ENCODE data around the gene CDKN2AIP.
A peak's percentile ranks its signal among the peaks of the same experiment; 100 is the strongest.

Gene CDKN2AIP

DNA sequence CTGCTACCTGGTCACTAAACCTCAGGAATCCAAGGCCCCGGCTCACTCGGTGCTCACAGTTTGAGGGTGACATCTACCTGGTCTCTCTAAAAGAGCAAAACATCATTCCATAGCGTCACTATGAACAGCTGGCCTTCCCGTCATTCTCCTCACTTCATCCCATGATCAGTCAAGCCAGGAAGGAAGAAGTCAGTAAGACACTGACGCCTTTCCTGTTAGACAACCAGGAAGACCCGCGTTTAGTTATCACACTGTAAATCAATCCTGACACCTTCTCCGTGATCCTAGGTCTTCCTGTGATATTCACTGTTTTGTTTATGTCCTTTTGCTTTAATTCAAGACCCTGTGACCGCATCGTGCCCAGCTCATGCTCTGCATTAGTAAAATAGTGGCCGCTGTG lies 31.6 kb upstream of the CDKN2AIP start:
- TF ChIP-seq, protein P1, sequence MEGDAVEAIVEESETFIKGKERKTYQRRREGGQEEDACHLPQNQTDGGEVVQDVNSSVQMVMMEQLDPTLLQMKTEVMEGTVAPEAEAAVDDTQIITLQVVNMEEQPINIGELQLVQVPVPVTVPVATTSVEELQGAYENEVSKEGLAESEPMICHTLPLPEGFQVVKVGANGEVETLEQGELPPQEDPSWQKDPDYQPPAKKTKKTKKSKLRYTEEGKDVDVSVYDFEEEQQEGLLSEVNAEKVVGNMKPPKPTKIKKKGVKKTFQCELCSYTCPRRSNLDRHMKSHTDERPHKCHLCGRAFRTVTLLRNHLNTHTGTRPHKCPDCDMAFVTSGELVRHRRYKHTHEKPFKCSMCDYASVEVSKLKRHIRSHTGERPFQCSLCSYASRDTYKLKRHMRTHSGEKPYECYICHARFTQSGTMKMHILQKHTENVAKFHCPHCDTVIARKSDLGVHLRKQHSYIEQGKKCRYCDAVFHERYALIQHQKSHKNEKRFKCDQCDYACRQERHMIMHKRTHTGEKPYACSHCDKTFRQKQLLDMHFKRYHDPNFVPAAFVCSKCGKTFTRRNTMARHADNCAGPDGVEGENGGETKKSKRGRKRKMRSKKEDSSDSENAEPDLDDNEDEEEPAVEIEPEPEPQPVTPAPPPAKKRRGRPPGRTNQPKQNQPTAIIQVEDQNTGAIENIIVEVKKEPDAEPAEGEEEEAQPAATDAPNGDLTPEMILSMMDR (conservative IDR thresholded peaks at IDR 0.05; ENCODE audit: low read depth): no peak
- ChIA-PET POLR2A (ENCODE audit: low non-redundant PET) (no interaction called here), CTCF (no interaction called here)

DNA sequence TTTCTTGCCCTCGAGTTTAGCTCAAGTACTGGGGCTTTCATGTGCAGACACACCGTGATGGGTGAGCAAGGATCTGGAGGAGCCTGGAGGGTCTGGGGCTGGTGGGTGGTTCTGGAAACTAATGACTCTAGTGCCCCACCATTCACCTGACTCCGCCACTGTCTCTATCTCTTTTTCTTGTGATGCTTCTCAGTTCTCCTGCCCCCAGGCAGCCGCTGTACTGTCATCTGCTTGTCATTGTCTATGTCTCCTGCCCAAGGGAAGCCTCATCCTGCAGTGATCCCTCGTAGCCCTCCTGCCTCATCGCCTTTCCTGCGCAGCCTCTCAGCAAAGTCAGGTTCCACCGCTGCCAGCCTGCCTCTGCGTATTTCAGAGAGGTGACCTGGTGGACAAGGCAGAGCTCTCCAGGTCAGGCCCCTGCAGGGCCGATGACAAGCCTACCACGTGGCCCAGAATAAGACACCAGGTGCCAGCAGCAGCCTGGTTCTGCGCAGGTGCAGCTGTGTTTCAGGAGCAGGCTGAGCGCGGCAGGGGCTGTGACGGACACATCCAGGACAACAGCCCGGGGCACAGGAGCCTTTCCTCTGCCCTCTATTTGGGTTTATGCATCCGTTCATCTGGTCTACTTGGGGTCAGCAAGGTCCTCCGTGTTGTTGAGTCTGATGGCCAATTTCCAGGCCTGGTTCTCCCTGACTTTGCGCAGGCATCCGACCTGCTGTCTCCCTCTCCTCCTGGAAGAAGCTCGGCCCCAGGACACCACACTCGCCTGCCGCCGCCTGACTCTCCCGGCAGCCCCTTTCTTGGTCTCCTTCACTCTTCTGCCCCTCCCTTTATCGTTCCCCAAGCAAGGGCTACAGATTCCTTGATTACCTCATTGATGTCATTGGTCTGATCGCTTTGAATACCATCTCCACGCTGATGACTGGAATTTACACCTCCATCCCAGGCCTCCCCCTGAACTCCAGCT lies 30.9 kb upstream of the CDKN2AIP start:
- ChIA-PET CTCF (no interaction called here), POLR2A (ENCODE audit: low non-redundant PET) (no interaction called here)
- TF ChIP-seq, protein P1 (conservative IDR thresholded peaks at IDR 0.05; ENCODE audit: low read depth): no peak
- no peak for DNase-seq (ENCODE audit: low spot score)
- H3K27ac ChIP-seq: no peak overlapping the region

More for the DNA sequence above, 31.6 kb upstream of the CDKN2AIP start:
- DNase-seq (ENCODE audit: low spot score): no peak
- no peak overlapping the region for H3K27ac ChIP-seq

DNA sequence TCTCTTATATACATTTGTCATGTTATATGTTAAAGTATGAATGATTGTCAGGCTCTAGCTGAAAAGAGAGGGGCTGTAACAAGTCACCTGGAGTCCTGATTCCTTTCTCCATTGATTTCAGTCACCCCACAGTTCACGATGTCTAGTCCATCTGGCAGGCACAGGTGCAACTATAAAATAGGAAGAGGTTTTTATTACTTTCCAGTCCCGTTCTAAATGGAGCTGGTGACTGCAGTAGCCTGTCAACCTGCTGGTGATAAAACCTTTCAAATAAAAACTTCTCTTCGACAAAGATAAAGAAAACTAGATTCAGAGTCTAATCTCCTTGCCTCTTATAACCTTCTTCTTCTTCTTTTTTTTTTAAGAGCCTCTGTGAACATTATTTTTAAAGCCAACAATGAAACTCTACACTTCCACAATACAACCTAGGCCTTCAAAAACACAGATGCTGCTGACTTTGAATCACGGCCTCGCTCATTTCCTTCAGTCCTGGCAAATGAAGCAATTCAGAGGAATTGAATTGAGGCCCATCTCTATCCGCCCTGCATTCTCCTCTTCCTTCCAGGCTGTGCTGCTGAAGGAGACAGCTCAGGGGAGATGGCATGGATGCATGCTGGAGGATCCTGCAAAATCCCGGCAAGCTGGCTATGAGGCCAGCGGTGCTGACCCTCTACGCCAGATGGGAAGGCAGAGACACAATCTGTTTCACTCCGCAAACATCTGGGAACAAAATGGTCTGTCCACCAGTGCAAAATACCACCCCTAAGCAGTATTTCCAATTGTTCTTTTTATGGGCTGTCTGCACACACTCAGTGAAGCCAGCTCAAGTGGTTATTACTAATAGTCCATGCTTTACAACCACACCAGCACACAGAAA lies 27.3 kb upstream of the CDKN2AIP start:
- H3K27ac ChIP-seq: no peak overlapping the region
- POLR2A ChIA-PET (ENCODE audit: low non-redundant PET): no interaction called here
- TF ChIP-seq, protein P1 (conservative IDR thresholded peaks at IDR 0.05; ENCODE audit: low read depth): no peak
- CTCF ChIA-PET: no interaction called here
- no peak for DNase-seq (ENCODE audit: low spot score)

DNA sequence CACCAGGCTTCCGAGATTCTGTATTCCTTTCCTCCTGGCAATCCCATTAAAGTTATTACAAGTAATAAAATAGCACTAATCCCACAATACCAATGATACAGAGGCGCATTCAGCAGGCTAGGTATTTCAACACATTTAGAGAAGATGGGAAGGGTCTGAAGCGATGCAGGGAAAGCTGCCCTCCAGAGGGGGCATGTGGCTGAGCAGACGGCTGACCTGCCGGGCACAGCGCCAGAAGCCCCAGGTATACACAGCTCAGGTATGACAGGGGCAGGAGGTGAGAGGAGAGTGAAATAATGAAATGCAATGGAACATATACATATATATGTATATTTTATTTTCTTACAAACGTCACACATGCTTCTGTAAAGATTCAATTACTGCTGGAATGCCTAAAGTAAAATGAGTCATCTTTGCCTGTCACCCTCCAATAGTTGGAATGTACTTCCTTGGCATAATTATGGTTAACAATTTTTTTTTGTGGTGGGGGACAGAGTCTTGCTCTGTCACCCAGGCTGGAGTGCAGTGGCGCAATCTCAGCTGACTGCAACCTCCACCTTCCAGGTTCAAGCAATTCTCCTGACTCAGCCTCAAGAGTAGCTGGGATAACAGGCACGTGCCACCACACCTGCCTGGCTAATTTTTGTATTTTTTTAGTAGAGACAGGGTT lies 21.3 kb upstream of the CDKN2AIP start:
- ChIA-PET CTCF (no interaction called here), POLR2A (ENCODE audit: low non-redundant PET) (no interaction called here)
- peak overlapping the region; percentile 66 for H3K27ac ChIP-seq
- DNase-seq (ENCODE audit: low spot score): peak; percentile 70
- TF ChIP-seq, protein P1 (conservative IDR thresholded peaks at IDR 0.05; ENCODE audit: low read depth): no peak

DNA sequence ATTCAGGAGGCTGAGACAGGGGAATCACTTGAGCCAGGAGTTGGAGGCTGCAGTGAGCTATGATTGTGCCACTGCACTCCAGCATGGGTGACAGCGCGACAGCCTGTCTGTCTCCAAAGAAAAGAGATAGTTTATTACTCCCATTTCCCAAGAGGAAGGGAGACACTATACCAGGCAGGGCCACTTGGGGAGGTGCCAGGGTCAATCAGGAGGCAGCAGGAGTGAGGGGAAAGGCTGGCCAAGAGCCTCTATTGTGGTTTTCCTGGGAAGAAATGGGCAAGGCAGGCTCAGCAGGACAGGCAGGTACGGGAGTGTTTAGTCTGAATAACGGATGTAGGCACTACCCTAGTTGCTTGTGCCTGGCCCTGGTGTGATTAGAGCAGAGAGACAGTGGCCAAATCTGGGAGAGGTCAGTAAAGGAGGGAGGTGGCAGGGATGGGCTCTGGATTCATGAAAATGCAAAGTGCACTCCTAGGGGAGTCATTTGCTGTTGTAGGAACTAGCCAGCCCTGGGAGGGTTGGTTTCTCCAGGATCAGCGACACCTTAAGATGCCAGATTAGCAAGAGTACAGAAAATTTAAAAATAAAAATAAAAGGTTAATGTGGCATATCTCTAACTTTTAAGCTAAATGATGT lies 20.2 kb upstream of the CDKN2AIP start:
- ChIA-PET POLR2A (ENCODE audit: low non-redundant PET) (no interaction called here), CTCF (interaction anchor here (0.6 to 0.8 kb wide), 3 partner anchors 14 to 691 kb away, joined by 3 read pairs; no protein-coding TSS in a partner anchor)
- peak overlapping the region; percentile 66 for H3K27ac ChIP-seq
- DNase-seq (ENCODE audit: low spot score): no peak
- TF ChIP-seq, protein P1 (conservative IDR thresholded peaks at IDR 0.05; ENCODE audit: low read depth): no peak

Data from RWPE1 (cell line).